CD1c-positive myeloid dendritic cell (primary cell): ENCODE results near the gene PPM1G.

Source experiments
- DNase-seq: peaks from one replicate; pipeline ENCODE4 v3.0.0-alpha.2; 2016; ENCODE audit errors: extremely low spot score

PPM1G gene

DNA sequence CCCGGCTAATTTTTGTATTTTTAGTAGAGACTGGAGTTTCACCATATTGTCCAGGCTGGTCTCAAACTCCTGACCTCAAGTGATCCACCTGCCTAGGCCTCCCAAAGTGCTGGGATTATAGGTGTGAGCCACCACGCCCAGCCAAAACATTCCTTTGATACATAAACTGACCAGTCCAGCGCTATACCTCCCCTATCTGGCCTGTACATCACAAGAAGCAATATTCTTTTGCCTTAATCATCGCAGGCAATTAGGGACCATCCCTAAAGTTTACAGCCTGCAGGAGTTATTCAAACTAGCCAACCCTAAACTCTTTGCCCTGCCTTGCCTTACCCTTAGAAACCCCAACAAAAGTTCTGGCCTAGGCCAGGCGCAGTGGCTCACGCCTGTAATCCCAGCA is 6.8 kb upstream of the PPM1G start:
- DNase-seq, result no peak

DNA sequence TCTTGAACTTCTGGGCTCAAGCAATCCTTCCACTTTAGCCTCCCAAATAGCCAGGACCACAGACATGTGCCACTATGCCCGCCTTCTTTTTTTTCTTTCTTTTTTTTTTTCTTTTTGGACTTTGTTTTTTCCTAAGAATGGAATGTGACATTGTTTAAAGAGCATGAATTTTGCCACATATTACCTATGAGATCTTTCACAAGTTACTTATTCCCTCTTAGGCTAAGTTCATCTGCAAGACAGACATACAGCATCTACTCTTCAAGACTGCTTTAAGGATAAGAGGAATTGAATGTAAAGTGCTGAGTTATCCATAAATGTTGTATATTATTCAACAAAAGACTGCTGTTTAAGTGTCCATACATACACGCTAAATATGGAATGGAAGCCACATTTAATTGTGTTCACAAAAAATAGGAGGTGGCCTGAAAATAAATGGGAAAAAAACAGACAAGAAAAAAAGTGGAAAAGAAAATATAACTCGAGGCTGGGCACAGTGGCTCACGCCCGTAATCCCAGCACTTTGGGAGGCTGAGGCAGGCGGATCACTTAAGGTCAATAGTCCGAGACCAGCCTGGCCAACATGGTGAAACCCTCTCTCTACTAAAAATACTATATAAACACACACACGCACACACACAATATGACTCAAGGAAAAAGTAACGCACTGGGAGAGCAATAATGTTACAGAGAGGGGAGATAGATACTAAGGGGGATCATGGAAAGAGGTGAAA is 3.2 kb upstream of the PPM1G start:
- DNase-seq, result no peak

DNA sequence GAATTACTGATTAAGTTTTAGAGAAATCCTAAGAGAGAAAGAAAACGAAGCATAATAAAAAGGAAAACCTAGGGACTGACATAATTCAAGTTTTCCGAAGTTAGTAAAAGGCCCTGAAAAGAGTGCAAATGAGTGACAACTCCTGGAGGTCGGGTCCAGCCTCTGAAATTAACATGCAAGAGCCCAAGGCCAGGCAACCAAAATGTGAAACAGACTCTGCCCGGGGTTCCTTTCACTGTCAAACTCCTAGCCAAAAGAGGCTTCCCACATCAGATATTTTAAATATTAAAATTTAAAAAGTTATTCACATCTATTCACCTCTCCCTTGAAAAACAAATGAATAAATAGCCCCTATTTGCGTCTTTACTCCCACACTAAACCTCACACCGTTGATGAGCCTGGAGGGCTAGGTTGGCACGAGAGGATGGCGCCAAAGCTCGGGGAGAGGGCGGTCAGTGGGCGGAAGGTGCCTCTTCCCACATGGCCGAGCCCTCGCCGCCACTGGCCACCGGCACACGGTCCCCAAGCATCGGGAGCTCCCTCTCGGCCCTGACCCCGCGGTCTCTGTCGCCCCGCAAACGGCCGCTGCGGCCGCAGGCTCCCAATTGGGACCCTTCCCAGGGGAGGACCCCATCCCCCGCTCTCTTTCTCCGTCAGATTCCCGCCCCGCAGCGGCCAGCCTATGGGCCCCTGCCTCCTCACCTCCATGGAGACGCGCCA is 630 bp downstream of the PPM1G start:
- peak; percentile 45 for DNase-seq

DNA sequence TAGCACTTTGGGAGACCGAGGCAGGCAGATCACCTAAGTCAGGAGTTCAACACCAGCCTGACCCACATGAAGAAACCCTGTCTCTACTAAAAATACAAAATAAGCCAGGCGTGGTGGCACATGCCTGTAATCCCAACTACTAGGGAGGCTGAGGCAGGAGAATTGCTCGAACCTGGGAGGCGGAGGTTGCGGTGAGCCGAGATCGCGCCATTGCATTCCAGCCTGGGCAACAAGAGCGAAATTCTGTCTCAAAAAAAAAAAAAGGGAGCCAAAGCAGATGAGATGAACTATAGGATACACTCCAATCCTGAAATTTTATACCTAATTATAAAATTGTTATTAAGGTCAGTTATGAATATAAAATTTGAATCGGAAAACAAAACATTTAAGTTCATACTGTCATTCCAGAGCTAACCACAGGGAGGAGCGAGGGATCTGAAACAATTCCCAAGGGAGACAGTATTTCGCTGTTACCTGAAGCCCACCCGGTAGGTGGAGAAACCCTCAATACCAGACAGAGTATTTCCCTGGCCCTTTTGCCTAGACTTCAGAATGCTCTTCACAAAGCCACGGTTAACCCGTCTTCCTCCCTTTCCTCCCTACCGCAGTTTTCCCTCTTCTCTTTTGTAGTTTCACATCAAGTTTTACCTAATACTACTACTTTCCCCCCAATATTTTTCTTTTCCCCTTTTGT is 1.4 kb downstream of the PPM1G start:
- peak; percentile 9 for DNase-seq

DNA sequence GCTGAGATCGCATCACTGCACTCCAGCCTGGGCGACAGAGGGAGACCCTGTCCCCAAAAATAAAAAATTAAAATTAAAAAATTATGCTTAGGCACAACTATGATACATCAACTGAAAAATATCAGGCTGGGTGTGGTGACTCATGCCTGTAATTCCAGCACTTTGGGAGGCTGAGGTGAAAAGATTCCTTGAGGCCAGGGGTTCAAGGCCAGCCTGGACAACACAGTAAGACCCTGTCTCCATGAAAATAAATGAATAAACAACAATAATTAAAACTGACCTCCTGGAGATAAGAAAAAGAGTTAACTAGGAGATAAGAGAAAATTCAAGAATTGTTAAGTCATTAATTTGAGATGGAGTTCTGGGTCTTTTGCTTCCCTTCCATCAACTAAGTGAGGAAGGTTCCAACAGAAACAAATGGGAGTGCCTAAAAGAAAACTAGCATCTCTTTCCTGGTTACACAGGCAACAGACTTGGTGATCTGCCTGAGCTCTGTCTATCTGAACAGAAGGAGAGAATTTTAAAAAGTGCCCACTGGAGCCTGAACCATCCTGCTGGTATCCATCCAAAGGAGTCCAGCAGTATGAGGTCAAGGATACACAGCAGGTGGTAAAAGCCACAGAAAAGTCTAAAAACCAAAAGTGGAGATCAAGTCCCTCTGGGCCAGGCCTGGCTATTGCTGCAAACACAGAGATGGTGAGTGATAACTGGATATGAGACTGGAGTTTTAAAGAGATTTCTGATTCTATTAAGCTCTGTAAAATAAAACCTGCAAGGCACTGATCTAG is 8.8 kb downstream of the PPM1G start:
- DNase-seq, result no peak

DNA sequence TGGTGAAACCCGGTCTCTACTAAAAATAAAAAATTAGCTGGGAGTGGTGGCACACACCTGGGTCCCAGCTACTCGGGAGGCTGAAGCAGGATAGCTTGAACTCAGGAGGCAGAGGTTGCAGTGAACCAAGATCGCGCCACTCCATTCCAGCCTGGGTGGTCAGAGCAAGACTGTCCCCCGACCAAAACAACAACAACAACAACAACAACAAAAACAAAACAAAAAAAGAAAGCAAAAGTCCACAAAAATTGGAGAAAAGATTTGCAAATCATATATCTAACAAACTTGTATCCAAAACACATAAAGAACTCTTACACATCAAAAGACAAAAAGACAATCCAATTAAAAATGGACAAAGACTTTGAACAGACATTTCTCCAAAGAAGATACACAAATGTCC is 10.4 kb downstream of the PPM1G start:
- no peak for DNase-seq

DNA sequence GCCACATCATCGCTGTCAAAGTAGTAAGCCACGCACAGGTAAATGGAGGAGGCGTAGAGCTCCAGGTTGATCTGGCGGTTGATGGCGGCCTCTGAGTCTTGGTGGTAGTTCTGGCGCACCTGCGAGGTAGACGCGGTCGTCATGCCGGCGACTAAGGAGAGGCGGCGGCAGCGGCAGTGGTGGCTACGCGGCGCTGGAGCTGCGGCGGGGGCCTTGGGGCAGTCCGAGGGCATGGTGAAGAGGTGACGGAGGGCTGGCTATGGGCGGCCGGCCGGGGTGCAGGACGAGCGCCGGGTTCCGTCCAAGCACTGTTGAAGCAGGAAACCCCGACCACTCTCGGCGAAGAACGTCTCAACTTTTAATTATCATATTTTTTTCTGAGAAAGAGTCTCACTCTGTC is 16.2 kb downstream of the PPM1G start:
- no peak for DNase-seq

DNA sequence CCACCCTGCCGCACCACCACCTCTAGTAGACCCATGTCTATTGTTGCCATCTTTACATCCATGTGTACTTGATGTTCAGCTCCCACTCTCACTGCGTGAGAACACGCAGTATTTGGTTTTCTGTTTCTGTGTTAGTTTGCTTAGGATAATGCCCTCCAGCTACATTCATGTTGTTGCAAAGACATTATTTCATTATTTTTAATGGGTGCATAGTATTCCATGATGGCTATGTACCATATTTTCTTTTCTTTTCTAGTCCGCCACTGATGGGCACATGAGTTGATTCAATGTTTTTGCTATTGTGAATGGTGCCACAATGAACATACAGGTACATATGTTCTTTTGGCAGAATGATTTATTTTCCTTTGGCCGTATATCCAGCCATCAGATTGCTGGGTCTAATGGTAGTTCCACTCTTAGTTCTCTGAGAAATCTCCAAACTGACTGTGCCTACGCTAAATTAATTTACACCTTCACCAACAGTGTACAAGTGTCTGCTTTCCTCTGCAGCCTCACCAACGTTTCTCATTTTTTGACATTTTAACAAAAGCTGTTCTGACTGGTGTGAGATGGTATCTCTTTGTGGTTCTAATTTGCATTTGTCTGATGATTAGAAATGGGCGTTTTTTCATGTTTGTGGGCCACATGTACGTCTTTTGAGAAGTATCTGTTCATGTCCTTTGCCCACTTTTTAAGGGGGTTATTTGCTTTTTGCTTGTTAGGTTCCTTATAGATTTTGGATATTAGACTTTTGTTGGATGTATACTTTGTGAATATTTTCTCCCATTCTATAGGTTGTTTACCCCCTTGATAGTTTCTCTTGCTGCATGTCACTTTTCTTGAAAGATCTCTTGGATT is 18.3 kb downstream of the PPM1G start:
- no peak for DNase-seq

DNA sequence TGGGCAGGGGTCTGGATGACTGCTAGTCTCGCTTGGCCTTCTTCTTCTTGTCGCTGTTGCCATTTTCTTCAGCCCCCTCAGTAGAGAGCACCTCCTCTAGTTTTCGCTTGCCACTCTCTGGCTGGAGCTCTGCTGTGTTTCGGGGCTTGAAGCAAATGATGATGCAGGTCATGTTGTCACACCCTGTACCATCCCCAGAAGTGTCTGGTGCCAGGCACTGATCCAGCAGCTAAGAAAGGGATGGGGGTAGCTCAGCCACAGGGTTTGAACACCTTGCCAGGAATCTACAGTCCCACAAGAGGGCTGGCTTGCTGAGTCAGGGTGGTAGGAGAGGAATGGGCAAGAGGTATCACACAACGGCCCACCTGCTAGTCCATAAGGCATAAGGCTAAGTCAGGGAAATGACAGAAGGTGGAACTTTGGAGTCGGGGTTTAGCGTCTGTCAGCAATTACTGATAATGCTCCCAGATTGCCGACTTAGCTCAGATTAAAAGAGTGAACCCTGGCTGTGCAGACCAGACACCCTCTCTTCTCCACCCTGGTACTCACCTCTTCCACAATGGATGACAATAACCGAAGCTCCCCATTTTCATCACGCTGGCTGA is 27.7 kb downstream of the PPM1G start:
- DNase-seq, result no peak

DNA sequence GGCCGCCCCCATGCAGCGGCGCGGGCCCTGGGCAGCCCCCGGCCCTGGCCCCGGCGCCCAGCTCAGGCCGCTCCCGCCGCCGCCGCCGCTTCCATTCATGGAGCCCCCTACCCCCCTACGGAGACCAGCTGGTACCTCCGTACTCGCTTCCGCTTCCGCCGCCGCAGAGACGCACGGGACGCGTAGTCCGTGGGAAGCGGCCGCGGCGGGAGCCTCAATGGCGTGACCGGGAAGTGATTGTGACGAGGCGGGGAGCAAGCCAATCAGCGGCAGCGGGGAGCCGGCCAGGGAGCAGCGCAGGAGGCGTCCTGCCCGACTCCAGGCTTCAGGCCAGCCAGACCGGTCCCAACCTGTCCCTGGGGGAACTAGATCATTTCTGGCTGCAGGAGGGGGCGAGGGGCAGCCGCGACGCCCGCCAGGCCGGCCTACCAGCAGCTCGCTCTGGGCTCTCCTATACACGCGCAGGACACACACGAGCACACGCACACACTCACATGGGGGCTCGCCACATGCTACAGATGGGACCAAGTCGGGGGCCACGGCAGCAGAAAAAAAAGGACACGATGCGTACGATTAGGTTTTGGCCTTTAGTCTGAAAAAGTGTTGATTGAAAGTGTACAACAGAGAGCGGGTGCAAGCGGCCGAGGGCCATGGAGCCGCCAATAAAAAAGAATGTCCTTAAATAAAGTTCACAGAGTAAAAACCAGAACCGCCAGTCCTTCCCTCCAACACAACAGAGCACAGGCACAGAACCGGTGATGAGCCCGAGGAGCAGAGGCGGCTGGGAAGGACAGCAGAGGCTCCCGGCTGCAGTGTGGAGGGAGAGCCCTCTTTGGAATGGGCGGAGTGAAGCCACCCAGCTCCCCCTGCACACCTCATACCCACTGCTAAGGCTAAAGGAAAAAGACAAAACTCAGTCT is 28.5 kb downstream of the PPM1G start, which contains the start of gene ZNF513:
Gene ZNF513, minus strand, starts transcription at position 109 of the 920 bp plus-strand sequence. CDS start 208 bp downstream, outside the sequence.
- DNase-seq, result peak; percentile 98

DNA sequence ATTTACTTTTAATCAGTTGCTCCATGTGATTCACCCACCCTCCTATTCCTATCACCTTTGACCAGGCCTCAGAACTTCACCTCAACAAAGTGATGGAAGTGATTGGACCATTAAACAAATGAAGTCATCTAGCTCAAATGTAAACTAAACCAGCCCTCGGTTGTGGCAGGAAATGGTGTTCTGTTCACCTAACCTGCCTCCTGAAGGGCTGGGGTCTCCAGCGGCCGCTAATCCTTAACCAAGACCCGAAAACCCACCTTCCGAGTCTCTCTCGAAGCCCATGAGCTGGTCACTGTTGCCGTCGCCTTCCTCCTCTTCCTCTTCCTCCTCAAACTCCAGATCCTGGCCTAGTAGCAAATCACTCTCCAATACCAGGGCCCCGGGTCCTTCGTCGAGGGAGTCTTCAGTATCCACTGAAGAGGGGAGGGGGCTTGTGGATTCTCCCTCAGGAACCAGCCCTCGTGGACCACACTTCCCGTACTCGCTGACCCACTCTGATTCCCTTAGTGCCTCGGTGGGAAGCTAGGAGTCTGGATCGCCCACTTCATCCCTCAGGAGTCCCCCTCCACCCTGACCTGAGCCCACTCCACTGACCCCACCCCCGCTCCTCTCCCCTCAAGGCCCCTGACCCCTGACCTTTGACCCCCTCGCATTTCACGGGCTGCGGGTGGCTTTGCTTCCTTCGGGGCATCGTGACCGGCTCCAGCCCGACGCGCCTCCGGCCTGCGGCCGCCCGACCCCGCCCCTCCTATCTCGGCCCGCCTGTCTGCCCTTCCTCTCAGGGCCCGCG is 29.4 kb downstream of the PPM1G start:
- DNase-seq, result no peak

DNA sequence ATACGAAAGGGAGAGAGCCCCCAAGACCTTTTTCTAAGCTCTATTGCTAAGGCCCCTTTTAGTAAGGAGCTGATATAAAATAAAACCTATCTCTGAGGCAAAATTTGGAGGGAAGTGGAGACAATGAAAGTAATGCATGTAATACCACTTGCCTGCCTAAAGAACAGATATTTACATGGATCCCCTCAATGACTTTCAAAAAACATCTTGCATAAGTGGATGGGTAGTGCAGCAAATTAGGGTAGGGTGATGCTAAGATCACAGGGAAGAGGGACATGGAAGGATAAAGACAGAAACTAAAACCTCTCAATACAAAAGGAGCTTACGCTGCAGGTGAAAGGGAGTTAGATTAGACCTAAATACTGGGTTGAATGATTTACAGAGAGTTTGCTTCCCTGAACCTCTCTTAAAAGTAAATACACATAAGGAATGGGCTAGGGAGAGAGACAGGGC is 30.0 kb downstream of the PPM1G start:
- no peak for DNase-seq

DNA sequence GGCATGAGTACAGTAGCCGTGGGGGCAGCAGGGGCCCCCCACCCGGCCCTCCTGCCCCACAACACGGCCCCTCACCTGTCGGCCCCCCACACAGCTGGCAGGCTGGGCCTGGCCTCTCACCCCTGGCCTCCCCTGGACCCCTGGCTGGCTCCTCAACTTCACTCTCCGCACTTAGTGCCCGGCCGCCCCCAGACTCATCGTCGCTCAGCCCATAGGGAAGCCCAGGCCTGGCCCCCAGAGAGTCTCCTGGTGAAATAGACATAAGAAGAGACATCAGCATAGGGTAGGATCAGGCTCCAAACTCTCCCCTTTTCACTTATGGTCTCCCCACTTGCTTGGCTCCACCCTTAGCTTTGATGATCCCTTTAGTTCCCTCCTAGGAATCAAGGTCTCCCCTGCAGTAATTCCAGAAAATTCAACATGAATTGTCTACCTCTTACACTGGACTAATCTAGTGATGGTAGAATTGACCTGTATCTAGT is 30.5 kb downstream of the PPM1G start:
- DNase-seq, result no peak

DNA sequence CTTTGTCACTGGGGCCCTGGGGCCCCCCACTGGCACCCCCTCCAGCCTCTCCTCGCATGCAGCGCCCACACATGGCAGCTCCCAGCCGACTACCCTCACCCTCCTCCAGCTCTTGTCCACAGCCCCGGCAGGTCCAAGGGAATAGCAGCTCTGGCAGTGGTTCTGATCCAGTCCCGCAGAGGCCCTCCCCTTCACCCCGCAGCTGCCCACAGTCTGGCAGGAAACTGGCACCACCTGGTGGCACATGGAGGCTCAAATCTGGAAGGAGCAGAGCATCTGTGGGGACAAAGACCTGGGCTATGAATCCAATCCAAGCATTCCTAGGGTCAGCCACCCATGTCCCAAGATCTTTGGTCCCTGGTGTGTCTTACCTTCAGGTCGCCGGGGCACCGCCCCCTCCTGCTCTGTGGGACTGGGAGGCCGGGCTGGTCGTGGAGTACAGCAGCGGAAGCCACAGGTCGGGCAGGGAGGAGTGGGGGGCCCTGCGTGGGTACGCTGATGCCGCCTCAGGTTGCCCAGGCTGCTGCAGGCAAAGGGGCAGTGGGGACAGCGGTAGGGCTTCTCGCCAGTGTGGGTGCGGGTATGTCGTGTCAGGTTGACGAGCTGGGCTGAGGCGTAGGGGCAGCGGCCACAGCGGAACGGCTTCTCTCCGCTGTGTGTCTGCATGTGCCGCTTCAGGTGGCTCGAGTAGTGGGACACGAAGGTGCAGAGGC is 31.1 kb downstream of the PPM1G start:
- DNase-seq, result no peak

DNA sequence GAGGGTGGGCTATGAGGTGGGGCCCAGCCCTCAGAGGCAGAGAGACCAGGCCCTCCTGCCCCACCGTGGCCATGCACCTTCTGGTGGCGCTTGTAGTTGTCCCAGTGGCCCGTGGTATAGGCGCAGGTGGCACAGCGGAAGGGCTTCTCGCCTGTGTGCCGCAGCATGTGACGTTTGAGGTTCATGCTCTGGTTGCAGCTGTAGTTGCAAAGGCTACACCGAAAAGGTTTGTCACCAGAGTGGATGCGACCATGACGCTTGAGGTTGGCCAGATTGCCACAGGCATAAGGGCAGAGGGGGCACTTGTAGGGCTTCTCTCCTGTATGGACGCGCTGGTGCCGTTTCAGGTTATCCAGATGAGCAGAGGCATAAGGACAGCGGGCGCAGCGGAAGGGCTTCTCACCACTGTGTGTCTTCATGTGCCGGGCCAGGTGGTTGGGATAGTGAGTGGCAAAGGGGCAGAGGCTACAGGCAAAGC is 31.7 kb downstream of the PPM1G start:
- no peak for DNase-seq

DNA sequence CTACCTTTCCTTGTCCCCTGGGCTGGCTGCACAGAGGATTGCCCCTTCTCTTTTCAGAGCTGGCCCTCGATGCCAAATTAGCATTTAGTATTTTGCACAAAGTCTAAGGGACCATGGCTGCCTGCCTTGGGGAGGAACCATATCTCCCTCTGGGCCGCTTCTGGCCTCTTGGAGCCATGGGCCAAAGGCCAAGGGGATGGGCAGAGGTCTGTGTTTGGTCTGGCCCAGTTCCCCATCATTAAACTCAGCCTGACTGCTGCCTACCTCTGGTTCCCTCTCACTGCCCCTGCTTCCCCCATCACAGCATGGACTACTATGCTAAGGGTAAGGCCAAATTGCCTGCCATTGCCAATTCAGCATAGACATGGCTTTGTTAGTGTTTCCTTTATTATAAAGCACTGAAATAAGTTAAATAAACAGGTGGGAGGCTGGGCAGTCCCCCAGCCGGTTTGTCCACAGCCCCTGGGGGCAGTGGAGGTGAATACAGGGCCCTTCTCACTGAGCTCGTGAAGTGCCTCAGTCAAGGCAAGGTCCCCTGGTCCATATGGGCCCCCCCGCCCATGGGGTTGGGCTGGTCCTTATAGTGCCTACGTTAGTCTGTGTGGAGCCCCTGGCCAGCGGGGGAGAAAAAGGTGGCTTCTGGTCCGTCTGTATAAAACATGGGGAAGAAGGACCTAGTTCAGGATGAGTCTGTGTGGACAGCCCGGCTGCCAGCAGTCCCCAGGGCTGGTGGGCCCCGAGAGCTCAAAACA is 32.3 kb downstream of the PPM1G start:
- no peak for DNase-seq
